CD4-positive, alpha-beta T cell (primary cell): ENCODE data around the gene PCDHGC5. TPM values are rescaled to one million over a fixed set of nuclear protein-coding genes. Genes with fewer than 3 reads are reported as not detected.

Source experiments
- ATAC-seq: fragments of 200-7000 bp; cut with Tn5 transposase; one replicate; pipeline ENCODE4 v1.10.0; 2022; ENCODE audit warnings: mild to moderate bottlenecking; ENCODE audit not compliant: poor library complexity
- CTCF ChIA-PET: fragments of 350-600 bp; sonication (Branson Sonifier 250); formaldehyde crosslinking; loops from one replicate; lab custom pipeline; 2021; ENCODE audit warnings: antibody characterized with exemption, inconsistent platforms; lab: Charles Lee
- POLR2A ChIA-PET: fragments of 350-600 bp; sonication (Branson Sonifier 250); formaldehyde crosslinking; loops from one replicate; lab custom pipeline; 2021; ENCODE audit warnings: antibody characterized with exemption, inconsistent platforms; lab: Charles Lee
- DNase-seq, 14 experiments: peaks; one replicate each; pipeline ENCODE4 v3.0.0-alpha.2; 2013 to 2020; ENCODE audit warnings: mixed read lengths in 2 of 14
- H3K27ac ChIP-seq, 2 donors: one replicate each; pipeline versions ENCODE4 v1.5.1 to v1.7.0; 2013; ENCODE audit warnings: low read length in 2 of 2, low read depth in 1 of 2, mild to moderate bottlenecking in 1 of 2
- H3K27me3 ChIP-seq, 2 experiments: 1 replicate in 1 of 2; 2 replicates in 1 of 2; pipeline versions ENCODE4 v1.6.1 to v1.7.0; 2013; ENCODE audit warnings: low read length in 2 of 2, control low read depth in 1 of 2, mild to moderate bottlenecking in 1 of 2, moderate library complexity in 1 of 2; ENCODE audit not compliant: insufficient read depth in 2 of 2, control insufficient read depth in 1 of 2
- H3K36me3 ChIP-seq: one replicate; pipeline ENCODE4 v1.6.1; 2013; ENCODE audit warnings: low read length, control low read depth; ENCODE audit not compliant: insufficient read depth
- H3K4me1 ChIP-seq: one replicate; pipeline ENCODE4 v1.6.1; 2013; ENCODE audit warnings: low read length, control low read depth; ENCODE audit not compliant: insufficient read depth
- H3K4me3 ChIP-seq: one replicate; pipeline ENCODE4 v1.5.1; 2013; ENCODE audit warnings: mild to moderate bottlenecking, low read length, moderate library complexity
- H3K9me3 ChIP-seq, 2 experiments: 1 replicate in 1 of 2; 2 replicates in 1 of 2; pipeline versions ENCODE4 v1.6.1 to v1.7.0; 2013; ENCODE audit warnings: low read length in 2 of 2, mild to moderate bottlenecking in 2 of 2, control low read depth in 1 of 2, moderate library complexity in 1 of 2; ENCODE audit not compliant: control insufficient read depth in 1 of 2, insufficient read depth in 1 of 2
- H3K27ac Mint-ChIP-seq: one replicate; pipeline ENCODE4 v1.8.0; 2020; ENCODE audit warnings: mixed read lengths
- H3K27me3 Mint-ChIP-seq: one replicate; pipeline ENCODE4 v1.8.0; 2021; ENCODE audit warnings: mixed read lengths
- H3K36me3 Mint-ChIP-seq: one replicate; pipeline ENCODE4 v1.8.0; 2021; ENCODE audit warnings: low read depth, mixed read lengths
- H3K4me1 Mint-ChIP-seq: one replicate; pipeline ENCODE4 v1.8.0; 2021; ENCODE audit warnings: low read depth, mixed read lengths
- H3K4me3 Mint-ChIP-seq: one replicate; pipeline ENCODE4 v1.8.0; 2020; ENCODE audit warnings: mild to moderate bottlenecking, mixed read lengths
- H3K9me3 Mint-ChIP-seq: one replicate; pipeline ENCODE4 v1.8.0; 2020; ENCODE audit warnings: mixed read lengths
- CTCF ChIP-seq: fragments of 200-600 bp; IDR thresholded peaks from one replicate; pipeline ENCODE4 v1.8.0; 2022; ENCODE audit warnings: antibody characterized with exemption, mild to moderate bottlenecking
- intact Hi-C, 2 experiments: fragments of 100-400 bp; cut with DNase I in 1 of 2; cut with micrococcal nuclease in 1 of 2; formaldehyde crosslinking; loops; one replicate each; pipeline versions ENCODE4 v1.15.1 to v1.9.0; 2023 to 2025; cut with DNase I, micrococcal nuclease
- total RNA-seq, 174 experiments: library from RNA in 2 of 174; stranded (reverse) in 2 of 174; gene quantifications; one replicate each; pipeline ENCODE4 v1.2.3 and lab custom pipeline; 2021 to 2026

The PCDHGC5 gene
- total RNA-seq, 2 experiments from 2014 or later, result not detected

- peak in 11 of 14 experiments; percentile 9 to 61 (median 36) for DNase-seq
- Mint-ChIP-seq H3K36me3 (peaks cover 14% of the 10 kb centered on the region), H3K9me3 (no peaks in the 10 kb centered on the region), H3K4me3 (peak overlapping the region; percentile 95), H3K4me1 (peaks cover 25% of the 10 kb centered on the region), H3K27ac (peak overlapping the region; percentile 68), H3K27me3 (peaks cover 4% of the 10 kb centered on the region)
- Histone ChIP-seq H3K27ac (peak overlapping the region in 1 of 2 donors; percentile 9), H3K4me3 (peak overlapping the region; percentile 52), H3K36me3 (peaks cover 44% of the 10 kb centered on the region), H3K9me3 (peaks cover 0 to 5% of the 10 kb centered on the region in 2 experiments), H3K4me1 (peaks cover 26% of the 10 kb centered on the region), H3K27me3 (no peaks in the 10 kb centered on the region)
- intact Hi-C loops, result no loop called here
- TF ChIP-seq CTCF, result no peak
- ChIA-PET CTCF (interaction anchor here (0.7 to 3.6 kb wide), 9 partner anchors 8 to 194 kb away, joined by 3 to 19 read pairs (median 3); partner anchors contain the start of genes PCDHGA10, PCDHGA11, PCDHGB5 and PCDHGB6), POLR2A (interaction anchor here (0.6 to 5.0 kb wide), 4 partner anchors 10 to 193 kb away, joined by 3 to 26 read pairs (median 3); partner anchors contain the start of gene TAF7)
- peak; percentile 45 for ATAC-seq
Observed at GRCh38 chr5:141513627-141514329, 24.9 kb downstream of the PCDHGC5 start.

GRCh38 chr5:141514330-141515133 is 25.7 kb downstream of the PCDHGC5 start:
- peaks cover 52% of the 10 kb centered on the region for H3K36me3 ChIP-seq
- Mint-ChIP-seq H3K27me3 (peaks cover 3% of the 10 kb centered on the region), H3K4me1 (peaks cover 25% of the 10 kb centered on the region), H3K36me3 (peaks cover 14% of the 10 kb centered on the region), H3K27ac (peak overlapping the region; percentile 68), H3K9me3 (no peaks in the 10 kb centered on the region), H3K4me3 (peak overlapping the region; percentile 95)
- POLR2A ChIA-PET, result interaction anchor here (0.6 to 5.0 kb wide), 4 partner anchors 9 to 194 kb away, joined by 3 to 26 read pairs (median 4); partner anchors contain the start of gene TAF7
- no peak for TF ChIP-seq CTCF
- intact Hi-C loops, result no loop called here
- DNase-seq (no peak), ATAC-seq (no peak)
- H3K4me3 ChIP-seq, result no peak overlapping the region
- H3K27ac ChIP-seq, result peak overlapping the region; percentile 9 to 27
- H3K4me1 ChIP-seq, result peaks cover 26% of the 10 kb centered on the region
- CTCF ChIA-PET, result interaction anchor here (0.6 to 3.6 kb wide), 7 partner anchors 8 to 118 kb away, joined by 3 to 19 read pairs (median 4); partner anchors contain the start of genes PCDHGA10 and PCDHGB5
- no peaks in the 10 kb centered on the region for H3K27me3 ChIP-seq
- peaks cover 0 to 5% of the 10 kb centered on the region in 2 experiments for H3K9me3 ChIP-seq

GRCh38 chr5:141515141-141515540 is 26.3 kb downstream of the PCDHGC5 start:
- Mint-ChIP-seq H3K27me3 (no peaks in the 10 kb centered on the region), H3K4me1 (peaks cover 21% of the 10 kb centered on the region), H3K9me3 (no peaks in the 10 kb centered on the region), H3K4me3 (peak overlapping the region; percentile 42), H3K36me3 (peaks cover 14% of the 10 kb centered on the region), H3K27ac (peak overlapping the region; percentile 68)
- CTCF ChIA-PET, result interaction anchor here (1.2 to 3.6 kb wide), 4 partner anchors 9 to 118 kb away, joined by 3 to 19 read pairs (median 5); partner anchors contain the start of genes PCDHGA10 and PCDHGB5
- Histone ChIP-seq H3K4me1 (peaks cover 26% of the 10 kb centered on the region), H3K9me3 (peaks cover 0 to 5% of the 10 kb centered on the region in 2 experiments), H3K4me3 (no peak overlapping the region), H3K36me3 (peaks cover 58% of the 10 kb centered on the region), H3K27ac (no peak overlapping the region), H3K27me3 (no peaks in the 10 kb centered on the region)
- ATAC-seq (no peak), DNase-seq (no peak)
- intact Hi-C loops, result no loop called here
- POLR2A ChIA-PET, result interaction anchor here (0.6 to 5.0 kb wide), 2 partner anchors 9 to 195 kb away, joined by 4 to 26 read pairs; partner anchors contain the start of gene TAF7
- no peak for TF ChIP-seq CTCF
